ENCODE results near the gene ADAMTS2. TPM values are rescaled to one million over a fixed set of nuclear protein-coding genes. Genes with fewer than 3 reads are reported as not detected.

Gene ADAMTS2
- total RNA-seq, 1 donor from 2014 or later: 1.2 TPM

- no peaks in the 10 kb centered on the region for H3K9me3 Mint-ChIP-seq
- no peaks in the 10 kb centered on the region for H3K36me3 Mint-ChIP-seq
- Histone ChIP-seq H3K4me3 (no peak overlapping the region), H3K9ac (no peak overlapping the region), H3K27me3 (no peaks in the 10 kb centered on the region), H3K27ac (no peak overlapping the region), H4K20me1 (ENCODE audit: low read depth) (no peaks in the 10 kb centered on the region), H3F3A (ENCODE audit: low read depth) (no peaks in the 10 kb centered on the region), H3K4me2 (no peak overlapping the region), H3K79me2 (ENCODE audit: low read depth) (no peaks in the 10 kb centered on the region), H3K4me1 (no peaks in the 10 kb centered on the region), H3K9me3 (ENCODE audit: low read depth) (no peaks in the 10 kb centered on the region), H3K36me3 (no peaks in the 10 kb centered on the region), H2AFZ (replicated peaks) (no peak overlapping the region)
- TF ChIP-seq EZH2phosphoT487 (IDR thresholded peaks at IDR 0.05) (no peak), EZH2 (IDR thresholded peaks at IDR 0.05) (no peak)
- TF ChIP-seq, protein P1, sequence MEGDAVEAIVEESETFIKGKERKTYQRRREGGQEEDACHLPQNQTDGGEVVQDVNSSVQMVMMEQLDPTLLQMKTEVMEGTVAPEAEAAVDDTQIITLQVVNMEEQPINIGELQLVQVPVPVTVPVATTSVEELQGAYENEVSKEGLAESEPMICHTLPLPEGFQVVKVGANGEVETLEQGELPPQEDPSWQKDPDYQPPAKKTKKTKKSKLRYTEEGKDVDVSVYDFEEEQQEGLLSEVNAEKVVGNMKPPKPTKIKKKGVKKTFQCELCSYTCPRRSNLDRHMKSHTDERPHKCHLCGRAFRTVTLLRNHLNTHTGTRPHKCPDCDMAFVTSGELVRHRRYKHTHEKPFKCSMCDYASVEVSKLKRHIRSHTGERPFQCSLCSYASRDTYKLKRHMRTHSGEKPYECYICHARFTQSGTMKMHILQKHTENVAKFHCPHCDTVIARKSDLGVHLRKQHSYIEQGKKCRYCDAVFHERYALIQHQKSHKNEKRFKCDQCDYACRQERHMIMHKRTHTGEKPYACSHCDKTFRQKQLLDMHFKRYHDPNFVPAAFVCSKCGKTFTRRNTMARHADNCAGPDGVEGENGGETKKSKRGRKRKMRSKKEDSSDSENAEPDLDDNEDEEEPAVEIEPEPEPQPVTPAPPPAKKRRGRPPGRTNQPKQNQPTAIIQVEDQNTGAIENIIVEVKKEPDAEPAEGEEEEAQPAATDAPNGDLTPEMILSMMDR (IDR thresholded peaks at IDR 0.05): no peak
- no peak overlapping the region for H3K27ac Mint-ChIP-seq
- DNase-seq (ENCODE audit: low spot score): no peak
- no peak overlapping the region for H3K4me3 Mint-ChIP-seq
- H3K4me1 Mint-ChIP-seq: peaks cover 5% of the 10 kb centered on the region
- H3K27me3 Mint-ChIP-seq (ENCODE audit: insufficient read depth, low read depth): no peaks in the 10 kb centered on the region
Measured at GRCh38 chr5:179215576-179215975, 129.7 kb downstream of the ADAMTS2 start.

GRCh38 chr5:179214678-179215077 is 130.6 kb downstream of the ADAMTS2 start:
- H3F3A ChIP-seq (ENCODE audit: low read depth): no peaks in the 10 kb centered on the region
- H3K9me3 Mint-ChIP-seq: no peaks in the 10 kb centered on the region
- H3K36me3 Mint-ChIP-seq: no peaks in the 10 kb centered on the region
- H3K27me3 ChIP-seq: no peaks in the 10 kb centered on the region
- H3K9ac ChIP-seq: no peak overlapping the region
- no peaks in the 10 kb centered on the region for H3K36me3 ChIP-seq
- no peaks in the 10 kb centered on the region for H3K79me2 ChIP-seq (ENCODE audit: low read depth)
- H3K4me1 Mint-ChIP-seq: peaks cover 5% of the 10 kb centered on the region
- H3K4me3 Mint-ChIP-seq: no peak overlapping the region
- H3K9me3 ChIP-seq (ENCODE audit: low read depth): no peaks in the 10 kb centered on the region
- no peaks in the 10 kb centered on the region for H4K20me1 ChIP-seq (ENCODE audit: low read depth)
- H2AFZ ChIP-seq (replicated peaks): no peak overlapping the region
- no peak overlapping the region for H3K27ac Mint-ChIP-seq
- no peaks in the 10 kb centered on the region for H3K27me3 Mint-ChIP-seq (ENCODE audit: insufficient read depth, low read depth)
- H3K27ac ChIP-seq: no peak overlapping the region
- TF ChIP-seq EZH2phosphoT487 (IDR thresholded peaks at IDR 0.05): no peak
- TF ChIP-seq, protein P1 (IDR thresholded peaks at IDR 0.05): no peak
- TF ChIP-seq EZH2 (IDR thresholded peaks at IDR 0.05): no peak
- DNase-seq (ENCODE audit: low spot score): no peak
- H3K4me1 ChIP-seq: no peaks in the 10 kb centered on the region
- no peak overlapping the region for H3K4me2 ChIP-seq
- H3K4me3 ChIP-seq: no peak overlapping the region

- Mint-ChIP-seq H3K9me3 (no peaks in the 10 kb centered on the region), H3K36me3 (no peaks in the 10 kb centered on the region), H3K4me3 (no peak overlapping the region), H3K4me1 (peaks cover 5% of the 10 kb centered on the region), H3K27me3 (ENCODE audit: insufficient read depth, low read depth) (peaks cover 2% of the 10 kb centered on the region), H3K27ac (no peak overlapping the region)
- TF ChIP-seq, protein P1 (IDR thresholded peaks at IDR 0.05): no peak
- no peak for TF ChIP-seq EZH2 (IDR thresholded peaks at IDR 0.05)
- TF ChIP-seq EZH2phosphoT487 (IDR thresholded peaks at IDR 0.05): no peak
- Histone ChIP-seq H3K4me2 (no peak overlapping the region), H3K9ac (no peak overlapping the region), H3K4me1 (no peaks in the 10 kb centered on the region), H4K20me1 (ENCODE audit: low read depth) (no peaks in the 10 kb centered on the region), H3K36me3 (no peaks in the 10 kb centered on the region), H3K27ac (no peak overlapping the region), H3K27me3 (no peaks in the 10 kb centered on the region), H3K4me3 (no peak overlapping the region), H3K9me3 (ENCODE audit: low read depth) (no peaks in the 10 kb centered on the region), H3F3A (ENCODE audit: low read depth) (no peaks in the 10 kb centered on the region), H2AFZ (replicated peaks) (no peak overlapping the region), H3K79me2 (ENCODE audit: low read depth) (no peaks in the 10 kb centered on the region)
- DNase-seq (ENCODE audit: low spot score): peak; percentile 27
Measured at GRCh38 chr5:179212870-179213269, 132.4 kb downstream of the ADAMTS2 start.

Measured in neural progenitor cell (in vitro differentiated cells).